ENCODE results near the gene PIP5K1B.

PIP5K1B gene

DNA sequence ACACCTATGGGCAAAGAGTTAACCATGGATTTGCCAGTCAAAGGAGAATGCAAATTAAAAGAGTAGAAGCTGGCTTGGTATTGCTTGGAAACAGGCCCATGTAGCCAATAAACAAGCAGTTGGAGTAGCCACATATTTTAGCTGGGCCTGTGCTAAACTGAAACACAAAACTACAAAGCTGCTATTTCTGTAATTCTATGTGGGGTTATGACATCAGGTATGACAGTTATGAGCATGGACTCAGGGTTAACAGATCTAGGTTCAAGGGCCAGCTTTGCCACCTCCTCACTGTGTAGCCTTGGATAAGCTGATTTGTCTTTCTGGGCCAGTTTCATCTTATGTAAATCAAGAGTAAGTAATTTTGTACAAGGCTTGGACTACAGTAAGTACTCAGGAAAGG lies 142.7 kb downstream of the PIP5K1B start:
- DNase-seq (ENCODE audit: low read depth in 1 of 2, low spot score in 1 of 2), result no peak

DNA sequence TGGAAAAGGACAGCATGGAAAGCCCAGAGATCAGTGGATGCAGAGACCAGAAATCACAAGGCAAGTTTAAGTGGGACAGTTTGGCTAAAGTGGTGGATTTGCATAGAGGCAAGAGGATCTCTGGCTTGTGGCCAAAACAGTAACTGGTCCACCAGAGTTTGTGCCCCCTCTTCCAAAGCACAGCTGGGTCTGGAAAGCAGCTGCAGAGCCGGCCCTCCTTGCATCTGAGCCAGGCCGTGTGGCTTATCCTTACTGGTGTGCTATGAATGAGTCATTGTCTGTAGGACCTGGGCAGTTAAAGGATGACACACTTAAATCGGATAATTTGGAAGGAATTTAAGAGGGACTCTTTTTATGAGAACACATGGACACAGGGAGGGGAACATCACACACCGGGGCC lies 146.6 kb downstream of the PIP5K1B start:
- no peak for DNase-seq (ENCODE audit: low read depth in 1 of 2, low spot score in 1 of 2)

DNA sequence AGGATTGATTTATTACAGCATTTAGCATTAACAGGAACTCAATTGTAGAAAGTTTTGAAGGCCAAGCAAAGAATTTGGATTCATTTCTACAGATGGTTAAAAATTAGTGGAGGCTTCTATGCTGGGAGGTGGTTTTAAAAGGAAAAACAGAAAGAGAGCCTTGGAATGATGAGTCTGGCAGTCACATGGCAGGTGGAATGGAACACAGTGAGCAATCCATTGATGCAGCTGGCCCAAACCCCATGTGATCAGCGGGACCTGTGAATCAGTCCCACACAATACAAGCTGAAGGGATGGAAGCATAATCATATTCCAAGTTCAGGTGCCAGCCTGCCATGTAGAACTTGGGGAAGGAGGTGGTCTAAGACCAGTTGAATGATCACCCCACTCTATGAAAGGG lies 147.9 kb downstream of the PIP5K1B start:
- DNase-seq (ENCODE audit: low read depth in 1 of 2, low spot score in 1 of 2), result no peak

DNA sequence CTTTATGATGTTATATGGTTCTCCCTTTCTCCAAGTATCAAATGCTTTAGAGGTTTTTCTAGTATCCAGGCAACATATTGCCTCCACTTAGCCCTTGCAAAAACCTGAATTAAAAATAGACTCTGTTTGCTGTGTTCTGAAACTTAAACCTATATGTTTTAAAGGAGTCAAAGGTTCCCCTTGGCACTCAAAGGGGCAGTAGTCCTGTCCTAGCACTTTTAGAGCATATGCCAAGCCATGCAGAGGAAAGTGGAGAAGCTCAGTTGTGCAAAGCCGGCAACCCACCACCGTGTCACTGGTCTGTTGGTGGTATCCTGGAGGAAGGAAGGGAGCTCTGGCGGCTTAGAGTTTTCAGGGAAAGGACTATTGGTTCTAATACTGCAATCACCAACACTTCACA lies 154.3 kb downstream of the PIP5K1B start:
- DNase-seq (ENCODE audit: low read depth in 1 of 2, low spot score in 1 of 2), result no peak

DNA sequence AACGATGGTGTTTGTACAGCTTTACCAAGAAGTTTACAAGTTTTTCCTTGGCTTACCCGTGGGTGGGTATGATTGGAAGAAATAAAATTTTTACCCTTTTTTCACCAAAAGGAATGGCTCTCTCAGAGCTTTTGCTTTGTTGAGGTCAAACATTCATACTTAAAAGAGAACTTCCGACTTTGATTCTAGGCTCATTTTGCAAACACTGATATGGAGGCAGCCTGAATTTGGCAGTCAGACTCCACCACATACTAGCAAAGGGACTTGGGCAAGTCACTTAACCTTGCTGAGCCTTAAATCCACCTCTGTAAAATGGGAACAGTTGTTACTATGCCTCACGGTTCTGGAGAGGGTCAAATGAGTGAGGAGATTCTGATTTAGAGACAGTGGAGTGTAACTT lies 155.4 kb downstream of the PIP5K1B start:
- DNase-seq (ENCODE audit: low read depth in 1 of 2, low spot score in 1 of 2), result no peak

DNA sequence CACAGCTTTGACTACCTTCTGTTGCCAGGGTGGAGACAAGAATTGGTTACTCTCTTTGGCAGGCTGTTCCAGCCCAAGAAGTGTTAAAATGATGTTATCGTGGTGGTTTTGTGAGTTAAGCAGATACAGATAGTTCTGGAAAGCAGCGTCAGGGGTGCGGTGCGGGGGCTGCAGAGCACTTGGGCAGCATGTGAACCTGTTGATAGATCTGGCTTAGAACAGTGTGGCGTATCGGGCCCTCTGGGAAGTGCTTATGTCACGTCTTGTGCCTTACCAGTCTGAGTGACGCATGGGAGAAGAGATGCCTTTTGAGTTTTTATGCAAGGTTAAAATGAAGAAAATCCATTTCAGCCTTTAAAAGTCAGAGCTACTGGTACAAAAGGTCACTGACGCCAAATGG lies 156.4 kb downstream of the PIP5K1B start:
- no peak for DNase-seq (ENCODE audit: low read depth in 1 of 2, low spot score in 1 of 2)

DNA sequence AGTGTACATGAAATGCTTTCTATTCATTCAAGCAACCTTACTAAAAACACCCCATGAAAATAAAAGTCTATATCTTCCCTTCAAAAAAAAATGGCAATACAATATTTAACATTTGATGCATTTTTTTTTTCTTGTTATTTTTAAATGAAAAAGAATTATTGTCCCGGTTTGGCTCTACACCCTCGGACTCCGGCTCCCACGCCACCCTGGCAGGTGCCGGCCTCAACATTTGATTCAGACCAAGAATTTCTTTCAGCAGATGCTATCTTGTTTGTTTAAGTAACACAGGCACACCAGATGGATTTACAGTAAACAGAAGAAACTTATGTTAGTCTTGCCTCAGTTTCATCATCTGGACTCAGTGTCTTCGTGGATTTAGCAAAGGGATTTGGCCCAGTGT lies 162.0 kb downstream of the PIP5K1B start:
- DNase-seq (ENCODE audit: low read depth in 1 of 2, low spot score in 1 of 2), result no peak

DNA sequence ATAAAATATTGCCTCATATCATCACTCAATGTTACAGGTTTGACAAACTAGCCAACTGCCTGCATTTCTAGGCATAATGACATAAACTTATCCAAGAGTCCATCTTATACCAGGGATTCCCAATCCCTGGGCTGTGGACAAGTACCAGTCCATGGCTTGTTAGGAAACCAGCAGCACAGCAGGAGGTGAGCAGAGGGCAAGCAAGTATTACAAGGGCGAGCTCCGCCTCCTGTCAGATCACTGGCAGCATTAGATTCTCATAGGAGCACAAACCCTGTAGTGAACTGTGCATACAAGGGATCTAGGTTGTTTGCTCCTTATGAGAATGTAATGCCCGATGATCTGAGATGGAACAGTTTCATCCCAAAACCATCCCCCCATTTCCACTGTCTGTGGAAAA lies 164.0 kb downstream of the PIP5K1B start:
- DNase-seq (ENCODE audit: low read depth in 1 of 2, low spot score in 1 of 2), result no peak

DNA sequence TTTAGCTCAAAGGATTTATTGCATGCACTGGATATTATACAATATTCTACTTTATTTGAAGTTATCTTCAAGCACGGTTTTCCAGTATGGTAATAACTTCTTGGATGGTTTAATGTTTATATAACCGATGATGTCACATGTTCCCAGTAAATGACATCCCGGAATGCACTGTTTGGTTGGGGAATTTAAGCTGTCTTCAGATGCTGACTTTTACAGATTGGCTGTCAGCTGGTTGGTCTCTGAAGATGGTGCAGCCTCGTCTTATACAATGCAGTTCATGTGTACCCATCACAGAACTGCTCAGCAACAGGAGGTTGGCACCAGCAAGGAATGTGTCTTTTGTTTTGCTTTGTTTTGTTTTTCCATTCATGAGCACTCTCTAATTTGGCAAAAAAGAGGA lies 165.0 kb downstream of the PIP5K1B start:
- no peak for DNase-seq (ENCODE audit: low read depth in 1 of 2, low spot score in 1 of 2)

DNA sequence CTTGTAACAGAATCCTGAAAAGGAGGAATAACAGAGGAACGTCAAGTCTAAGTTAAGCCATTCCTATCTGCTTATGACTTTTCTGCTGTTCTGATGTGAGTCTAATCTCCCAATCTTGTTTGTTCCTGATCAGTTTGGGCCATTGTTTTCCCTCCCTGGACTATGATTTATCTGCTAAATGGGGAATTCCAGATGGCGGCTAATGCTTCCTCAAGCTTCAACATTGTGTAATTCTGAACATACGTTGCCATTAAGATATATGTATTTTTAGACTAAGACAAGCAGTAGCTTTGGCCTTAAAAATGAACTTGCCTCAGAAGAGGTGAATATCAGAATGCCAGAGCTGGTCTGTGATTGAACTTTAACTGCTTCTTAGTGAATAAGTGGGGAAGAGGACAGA lies 166.2 kb downstream of the PIP5K1B start:
- no peak for DNase-seq (ENCODE audit: low read depth in 1 of 2, low spot score in 1 of 2)

DNA sequence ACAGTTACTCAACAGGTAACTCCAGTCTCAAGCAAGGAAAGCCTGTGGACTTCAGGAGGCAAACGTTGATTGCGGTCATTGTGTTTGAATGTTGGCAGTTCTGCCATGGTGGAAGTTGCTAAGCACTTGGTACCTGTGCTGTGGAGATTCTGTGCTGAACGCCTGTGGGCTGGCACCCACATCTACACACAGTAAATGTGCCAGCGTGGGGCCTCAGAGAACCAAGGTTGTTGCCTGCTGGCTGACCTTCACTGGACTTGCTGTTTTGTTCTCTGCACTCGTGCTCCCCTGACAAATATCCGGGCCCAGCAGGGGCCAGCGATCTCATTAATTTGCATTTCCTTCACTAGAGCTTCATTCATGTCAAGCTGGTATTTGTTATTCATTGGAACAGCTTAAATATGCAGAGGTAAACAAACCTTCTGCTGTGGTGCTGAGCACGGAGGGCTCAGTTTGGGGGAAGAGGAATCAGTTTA lies 167.0 kb downstream of the PIP5K1B start:
- no peak for DNase-seq (ENCODE audit: low read depth in 1 of 2, low spot score in 1 of 2)

DNA sequence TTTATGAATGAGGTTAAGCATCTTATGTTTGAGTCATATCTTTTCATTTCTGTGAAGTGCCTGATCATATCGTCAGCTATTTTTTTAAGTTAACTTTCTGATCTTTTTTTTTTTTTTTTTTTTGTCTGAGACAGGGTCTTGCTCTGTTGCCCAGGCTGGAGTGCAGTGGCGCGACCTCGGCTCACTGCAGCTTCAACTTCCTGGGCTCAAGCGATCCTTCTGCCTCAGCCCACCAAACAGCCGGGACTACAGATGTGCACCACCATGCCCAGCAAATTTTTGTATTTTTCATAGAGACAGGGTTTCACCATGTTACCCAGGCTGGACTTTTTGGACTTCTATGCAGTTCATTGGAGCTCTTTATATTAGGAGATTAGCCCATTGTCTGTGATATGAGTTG lies 168.1 kb downstream of the PIP5K1B start:
- no peak for DNase-seq (ENCODE audit: low read depth in 1 of 2, low spot score in 1 of 2)

DNA sequence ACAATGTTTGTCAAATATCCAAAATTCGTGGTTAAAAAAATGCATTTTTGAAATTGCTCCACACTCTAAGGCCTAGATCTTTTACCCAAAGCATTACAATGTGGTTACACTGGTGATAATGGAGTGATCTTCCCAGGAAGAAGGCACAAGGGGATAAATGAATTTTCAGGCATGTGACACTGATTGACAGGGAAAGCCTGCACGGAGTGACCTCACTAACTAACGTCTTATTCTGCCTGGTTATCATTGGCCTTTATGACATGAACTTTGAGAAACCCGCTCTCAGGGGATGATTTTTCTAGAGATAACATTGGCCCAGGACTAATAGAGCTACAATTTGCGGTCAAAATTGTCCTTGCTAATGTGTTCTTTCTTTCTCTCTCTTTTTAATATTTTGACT lies 171.2 kb downstream of the PIP5K1B start:
- DNase-seq (ENCODE audit: low read depth in 1 of 2, low spot score in 1 of 2), result no peak

DNA sequence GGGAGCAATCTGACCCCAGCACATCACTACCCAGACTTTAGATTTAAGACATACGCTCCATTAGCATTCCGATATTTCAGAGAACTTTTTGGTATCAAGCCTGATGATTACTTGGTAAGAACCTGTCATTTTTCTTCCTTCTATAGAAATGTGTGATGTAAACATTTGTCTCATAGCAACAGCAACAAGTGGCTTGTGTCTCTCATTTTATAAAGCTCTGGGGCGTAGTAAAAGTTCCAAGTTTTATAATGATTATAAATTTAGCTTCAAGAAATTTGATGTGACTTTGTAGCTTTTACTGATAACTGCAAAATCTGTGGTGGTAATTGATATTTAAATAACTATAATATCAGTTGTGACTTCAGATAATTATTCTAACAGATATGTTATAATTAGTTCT lies 171.6 kb downstream of the PIP5K1B start:
- no peak for DNase-seq (ENCODE audit: low read depth in 1 of 2, low spot score in 1 of 2)

DNA sequence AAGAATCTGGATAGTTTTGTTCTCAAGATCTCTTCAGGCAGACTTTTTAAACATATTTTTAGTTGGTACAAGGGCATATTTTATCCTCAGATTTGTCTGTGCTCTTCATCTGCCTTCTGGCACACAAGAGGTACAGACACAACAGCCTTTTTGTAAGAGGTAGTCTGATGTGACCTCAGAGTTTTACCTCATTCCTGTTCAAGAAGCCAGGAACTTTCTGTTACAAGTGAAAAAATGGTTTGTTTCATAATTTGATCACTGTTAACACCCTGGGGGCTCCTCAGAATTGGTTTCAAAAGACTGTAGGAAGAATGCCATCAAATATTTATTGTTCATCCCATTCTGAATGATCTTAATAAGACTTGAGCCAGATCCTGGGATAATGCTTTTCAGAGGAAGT lies 172.2 kb downstream of the PIP5K1B start:
- DNase-seq (ENCODE audit: low read depth in 1 of 2, low spot score in 1 of 2), result no peak

DNA sequence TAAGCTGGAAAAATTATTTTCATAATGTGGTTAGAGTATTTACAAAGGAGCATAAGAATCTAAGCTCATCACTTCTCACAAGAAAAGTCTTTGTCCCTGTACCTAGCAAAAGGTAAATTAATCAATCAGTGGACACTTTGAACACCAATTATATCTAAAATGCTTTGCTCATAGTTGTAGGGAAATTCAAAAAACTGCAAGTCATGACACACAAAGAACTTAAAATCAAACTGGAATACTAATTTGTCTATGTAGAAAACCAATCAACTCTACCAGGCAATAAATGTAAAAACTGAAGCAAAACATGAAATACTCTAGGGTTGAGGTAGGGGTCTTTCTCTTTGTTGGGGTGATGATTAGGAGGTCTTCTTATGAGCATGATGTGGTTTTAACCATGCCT lies 173.4 kb downstream of the PIP5K1B start:
- DNase-seq (ENCODE audit: low read depth in 1 of 2, low spot score in 1 of 2), result no peak

DNA sequence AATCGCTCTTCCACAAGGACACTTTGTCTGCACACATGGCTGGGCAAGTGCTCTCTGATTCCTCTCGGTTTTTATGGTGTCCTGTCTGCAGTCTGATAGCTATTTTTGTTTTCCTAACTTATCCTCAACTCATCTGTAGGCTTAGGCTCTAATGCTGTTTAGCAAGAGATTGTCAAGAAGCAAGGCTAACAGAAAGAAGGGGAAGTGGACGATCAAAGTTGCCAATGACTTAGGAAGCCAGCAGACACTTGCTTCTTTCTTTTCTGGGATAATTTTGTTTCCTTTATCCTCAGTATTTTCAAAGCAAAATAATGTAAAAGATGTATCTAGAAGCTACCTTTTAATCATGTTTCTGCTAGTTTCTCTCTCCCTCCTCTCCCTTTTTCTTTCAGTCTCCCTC lies 178.2 kb downstream of the PIP5K1B start:
- no peak for DNase-seq (ENCODE audit: low read depth in 1 of 2, low spot score in 1 of 2)

DNA sequence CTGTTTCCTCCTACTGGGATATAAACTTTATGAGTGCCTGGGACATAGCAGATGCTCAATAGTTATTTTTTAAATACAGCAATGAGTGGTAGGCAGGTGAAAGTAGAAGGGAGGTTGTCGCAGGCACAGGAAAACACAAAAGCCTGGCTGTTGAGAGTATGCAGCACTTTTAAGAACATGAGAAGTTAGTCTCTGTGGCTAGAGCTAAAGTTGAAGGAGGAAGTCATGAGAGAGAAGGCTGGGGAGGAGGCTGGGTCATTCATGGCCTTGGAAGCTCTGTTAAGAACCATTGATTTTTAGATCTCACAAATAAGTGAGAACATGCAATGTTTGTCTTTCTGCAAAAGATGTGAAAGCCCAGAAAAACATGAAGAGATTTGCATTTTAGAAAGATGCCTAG lies 182.2 kb downstream of the PIP5K1B start:
- DNase-seq (ENCODE audit: low read depth in 1 of 2, low spot score in 1 of 2), result no peak

DNA sequence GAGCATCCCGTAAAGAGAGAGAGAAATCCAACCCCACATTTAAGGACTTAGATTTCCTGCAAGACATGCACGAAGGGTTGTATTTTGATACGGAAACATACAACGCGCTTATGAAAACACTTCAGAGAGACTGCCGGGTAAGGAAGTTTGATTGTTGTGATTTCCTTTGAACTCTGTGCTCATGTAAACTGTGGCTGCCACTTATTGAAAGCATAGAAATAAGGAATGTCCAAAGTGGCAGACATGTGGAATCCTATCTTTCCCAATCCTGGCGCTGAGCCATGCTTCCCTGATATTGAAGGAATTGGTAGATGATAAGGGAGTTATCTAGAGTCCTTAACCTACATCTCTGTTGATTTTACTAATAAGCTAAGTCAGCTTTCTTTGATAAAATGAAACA lies 189.5 kb downstream of the PIP5K1B start:
- DNase-seq (ENCODE audit: low read depth in 1 of 2, low spot score in 1 of 2), result no peak

DNA sequence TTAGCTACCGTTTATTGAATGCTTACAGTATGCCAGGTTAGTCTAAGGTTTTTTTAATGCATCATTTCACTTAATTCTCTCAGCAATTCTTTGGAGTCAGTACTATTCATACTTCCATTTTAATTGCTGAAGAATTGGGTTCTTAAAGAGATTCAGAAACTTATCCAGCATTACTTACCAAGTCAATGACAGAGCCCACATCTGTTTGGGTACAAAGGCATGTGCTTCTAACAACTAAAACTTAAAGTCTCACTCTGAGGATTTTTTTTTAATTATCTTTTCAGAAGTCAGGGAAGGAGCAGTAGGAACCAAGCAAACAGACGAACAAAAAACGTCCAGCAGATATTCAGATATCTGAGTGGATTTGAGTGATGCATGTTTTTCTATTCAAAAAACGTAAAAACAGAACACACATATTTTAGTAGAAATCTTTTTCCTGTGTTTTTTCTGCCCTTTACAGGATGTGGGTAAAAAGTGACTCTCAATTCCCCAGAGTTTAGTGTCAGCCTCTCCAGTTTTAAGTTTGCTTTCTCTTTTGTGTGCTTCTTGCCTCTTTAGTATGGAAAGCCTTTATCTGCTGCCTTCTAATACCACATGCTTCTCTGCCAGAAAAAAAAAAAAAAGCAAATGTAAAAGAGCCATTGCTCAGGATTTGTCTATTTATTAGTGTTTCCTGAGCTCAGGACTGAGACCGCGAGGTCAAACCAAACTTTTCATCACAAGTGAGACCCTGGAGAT lies 190.9 kb downstream of the PIP5K1B start:
- no peak for DNase-seq (ENCODE audit: low read depth in 1 of 2, low spot score in 1 of 2)

DNA sequence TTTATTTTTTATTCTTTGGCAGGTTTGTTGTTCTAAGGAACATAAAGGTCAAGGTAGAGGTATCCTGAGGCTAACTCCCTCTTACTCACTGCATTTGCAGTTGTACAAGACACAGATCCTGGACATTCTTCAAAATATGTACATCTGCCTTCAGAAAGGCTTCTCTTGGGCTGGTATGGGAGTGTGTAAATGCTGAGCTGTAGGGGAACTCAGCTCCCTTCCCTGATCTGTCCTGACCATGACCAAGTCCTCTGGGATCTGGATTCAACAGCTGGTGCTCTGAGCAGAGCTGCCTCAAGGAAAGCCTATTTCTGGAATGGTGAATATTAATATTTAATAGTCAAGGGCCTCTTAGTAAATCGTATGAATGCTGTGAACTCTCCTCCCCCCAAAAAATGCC lies 191.4 kb downstream of the PIP5K1B start:
- no peak for DNase-seq (ENCODE audit: low read depth in 1 of 2, low spot score in 1 of 2)

DNA sequence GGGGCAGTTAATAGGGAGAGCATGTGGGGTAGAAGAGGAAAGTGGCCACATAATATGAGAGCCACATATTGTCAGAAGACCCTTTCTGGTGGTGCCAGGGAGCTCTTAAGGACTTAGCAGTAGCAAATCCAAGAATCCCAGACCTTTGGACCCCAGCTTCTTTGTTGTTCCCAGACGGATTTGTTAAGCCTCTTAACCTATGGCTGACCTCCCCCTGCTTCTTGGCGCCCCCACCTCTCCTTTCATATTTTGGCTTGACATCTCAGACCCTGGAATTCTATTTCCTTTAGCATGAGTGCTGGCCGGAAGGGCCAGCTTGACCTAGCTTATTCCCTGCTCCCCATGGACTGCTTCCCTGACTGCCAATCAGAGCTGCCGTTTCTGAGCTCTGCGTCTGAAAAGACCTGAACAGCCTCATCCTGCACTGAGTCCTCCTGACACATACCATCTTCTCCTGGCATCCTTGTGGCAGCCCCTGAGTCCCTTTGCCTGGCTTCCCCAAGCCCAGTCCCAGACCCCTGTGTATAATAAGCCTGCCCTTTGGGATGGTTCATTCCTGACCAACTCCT lies 192.6 kb downstream of the PIP5K1B start:
- DNase-seq (ENCODE audit: low read depth in 1 of 2, low spot score in 1 of 2), result no peak

DNA sequence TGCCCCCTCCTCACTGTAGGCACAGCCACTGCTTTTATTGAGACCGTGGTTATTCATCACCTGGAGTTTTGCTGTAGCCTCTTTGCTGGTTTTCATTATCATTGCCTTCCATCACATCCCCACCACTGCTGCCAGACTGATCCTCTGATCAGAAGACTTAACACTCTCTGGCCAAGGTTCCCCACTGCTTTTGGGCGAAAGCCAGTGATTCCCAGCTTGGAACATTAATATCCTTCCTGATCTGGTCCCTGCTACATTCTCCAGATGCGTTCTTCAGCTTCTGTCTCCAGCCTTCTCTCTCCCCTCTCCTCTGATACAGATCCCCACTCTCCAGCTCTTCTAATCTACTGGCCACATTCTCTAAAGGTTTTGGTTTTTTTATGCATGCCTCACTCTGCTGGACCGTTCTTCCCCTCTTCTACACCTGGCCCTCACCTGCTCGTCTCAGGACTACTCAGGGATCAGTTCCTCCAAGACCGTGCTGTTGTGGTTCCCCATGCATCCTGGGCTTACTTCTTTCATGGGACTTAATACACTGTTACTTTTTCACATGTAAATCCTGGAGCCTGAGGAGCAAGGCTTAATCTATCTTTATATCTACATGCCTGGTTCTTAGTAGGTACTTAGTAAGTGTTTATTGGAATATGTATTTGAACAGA lies 193.9 kb downstream of the PIP5K1B start:
- no peak for DNase-seq (ENCODE audit: low read depth in 1 of 2, low spot score in 1 of 2)
